ENCODE measurements around the gene NMUR1.

Gene NMUR1

DNA sequence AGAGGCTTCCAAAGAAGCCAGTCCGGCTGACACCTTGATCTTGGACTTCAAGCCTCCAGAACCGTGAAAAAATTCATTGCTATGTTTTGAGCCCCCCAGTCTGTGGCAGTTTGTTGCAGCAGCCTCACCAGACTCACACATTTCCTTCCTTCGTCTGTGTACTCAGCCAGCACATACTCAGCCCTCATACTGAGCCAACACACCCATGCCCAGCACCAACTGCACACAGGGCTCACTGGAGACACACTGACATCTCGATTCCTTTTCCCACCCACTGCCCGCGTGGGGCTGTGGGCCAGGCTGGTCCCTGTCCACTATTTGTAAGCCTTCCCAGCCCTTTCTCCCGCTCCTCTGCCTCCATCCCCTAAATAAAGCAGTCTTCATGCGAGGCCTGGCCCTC lies 24.1 kb upstream of the NMUR1 start:
- no peak for DNase-seq

GRCh38 chr2:231552752-231553151 lies 22.5 kb upstream of the NMUR1 start:
- DNase-seq, result no peak

GRCh38 chr2:231549446-231550239 lies 19.4 kb upstream of the NMUR1 start:
- no peak for DNase-seq

DNA sequence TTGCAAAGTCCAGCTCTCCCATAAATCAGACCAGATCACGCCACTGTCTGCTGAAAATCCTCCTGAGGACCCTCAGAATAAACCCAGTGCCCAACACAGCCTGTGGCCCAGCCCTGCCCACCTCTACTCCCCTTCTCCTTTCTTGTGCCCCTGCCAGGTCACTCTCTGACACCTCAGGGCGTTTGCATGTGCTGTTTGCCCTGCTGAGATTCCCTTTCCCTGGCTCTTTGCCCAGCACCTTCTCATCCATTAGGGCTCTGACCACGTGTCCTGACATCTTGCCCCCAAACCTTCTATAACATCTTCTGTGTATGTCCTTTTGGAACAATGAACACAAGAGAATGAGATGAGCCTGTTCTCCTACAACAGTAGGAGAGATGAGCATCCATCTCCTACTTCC lies 18.5 kb upstream of the NMUR1 start:
- DNase-seq, result no peak

DNA sequence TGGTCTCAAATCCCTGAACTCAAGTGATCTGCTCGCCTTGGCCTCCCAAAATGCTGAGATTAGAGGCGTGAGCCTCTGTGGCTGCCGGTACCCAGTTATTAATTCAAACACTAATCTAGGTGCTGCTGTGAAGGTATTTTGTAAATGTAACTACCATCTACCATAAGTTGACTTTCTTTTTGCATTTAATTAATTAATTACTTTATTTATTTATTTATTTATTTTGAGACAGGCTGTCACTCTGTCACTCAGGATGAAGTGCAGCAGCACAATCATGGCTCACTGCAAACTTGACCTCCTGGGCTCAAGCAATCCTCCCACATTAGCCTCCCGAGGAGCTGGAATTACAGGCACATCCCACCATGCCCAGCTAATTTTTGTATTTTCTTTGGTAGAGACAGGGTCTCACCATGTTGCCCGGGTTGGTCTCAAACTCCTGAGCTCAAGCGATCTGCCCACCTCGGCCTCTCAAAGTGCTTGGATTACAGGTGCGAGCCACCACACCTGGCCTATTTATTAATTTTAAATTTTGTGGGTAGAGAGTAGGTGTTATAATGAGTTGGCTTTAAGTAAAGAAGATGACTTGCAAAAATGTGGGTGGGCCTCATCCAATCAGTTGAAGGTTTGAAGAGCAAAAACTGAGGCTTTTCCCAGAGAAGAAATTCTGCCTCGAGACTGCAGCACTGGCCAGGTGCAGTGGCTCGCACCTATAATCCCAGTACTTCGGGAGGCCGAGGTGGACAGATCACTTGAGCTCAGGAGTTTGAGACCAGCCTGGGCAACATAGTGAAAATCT lies 17.3 kb upstream of the NMUR1 start:
- no peak for DNase-seq

DNA sequence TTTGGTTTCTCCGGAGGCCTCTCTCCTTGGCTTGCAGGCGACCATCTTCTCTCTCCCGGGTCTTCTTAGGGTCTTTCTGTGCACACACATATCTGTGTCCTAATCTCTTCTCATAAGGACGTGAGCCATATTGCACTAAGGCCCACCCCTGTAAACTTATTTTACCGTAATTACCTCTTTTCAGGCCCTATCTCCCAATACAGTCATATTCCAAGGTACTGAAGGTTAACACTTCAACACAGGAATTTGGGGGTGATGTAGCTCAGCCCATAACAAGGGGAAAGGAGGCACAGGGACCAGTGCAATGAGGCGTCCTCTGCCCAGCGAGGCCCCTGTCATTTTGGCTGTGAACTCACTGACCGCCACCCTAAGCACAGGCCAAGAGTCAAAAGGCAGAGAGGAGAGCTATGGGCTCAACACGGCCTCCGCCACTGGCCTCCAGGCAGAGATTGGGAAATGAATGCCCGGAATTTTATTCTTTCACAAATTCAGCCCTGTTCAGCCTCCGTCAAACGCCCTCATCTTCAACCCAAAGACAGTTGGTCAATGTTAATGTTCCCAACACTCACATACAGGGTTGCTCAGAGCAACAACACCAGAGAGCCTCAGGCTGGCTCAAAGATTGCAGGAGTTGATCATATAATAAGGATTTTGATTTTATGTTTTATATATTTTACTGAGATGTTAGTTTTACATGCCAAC lies 15.9 kb upstream of the NMUR1 start:
- no peak for DNase-seq

- no peak for DNase-seq
Observed at GRCh38 chr2:231545105-231545902, 15.1 kb upstream of the NMUR1 start.

DNA sequence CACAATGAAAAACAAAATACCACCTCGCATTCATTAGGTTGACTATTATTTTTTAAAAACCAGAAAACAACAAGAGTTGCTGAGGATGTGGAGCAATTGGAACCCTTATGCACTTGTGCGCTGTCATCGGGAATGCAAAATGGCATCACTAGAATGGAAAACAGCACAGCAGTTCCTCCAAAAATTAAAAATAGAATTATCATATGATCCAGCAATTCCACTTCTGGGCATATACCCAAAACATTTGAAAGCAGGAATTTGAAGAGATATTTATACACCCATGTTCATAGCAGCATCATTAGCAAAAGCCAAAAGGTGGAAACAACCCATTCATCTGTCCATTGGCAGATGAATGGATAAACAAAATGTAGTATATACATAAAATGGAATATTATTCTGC lies 11.9 kb upstream of the NMUR1 start:
- no peak for DNase-seq

DNA sequence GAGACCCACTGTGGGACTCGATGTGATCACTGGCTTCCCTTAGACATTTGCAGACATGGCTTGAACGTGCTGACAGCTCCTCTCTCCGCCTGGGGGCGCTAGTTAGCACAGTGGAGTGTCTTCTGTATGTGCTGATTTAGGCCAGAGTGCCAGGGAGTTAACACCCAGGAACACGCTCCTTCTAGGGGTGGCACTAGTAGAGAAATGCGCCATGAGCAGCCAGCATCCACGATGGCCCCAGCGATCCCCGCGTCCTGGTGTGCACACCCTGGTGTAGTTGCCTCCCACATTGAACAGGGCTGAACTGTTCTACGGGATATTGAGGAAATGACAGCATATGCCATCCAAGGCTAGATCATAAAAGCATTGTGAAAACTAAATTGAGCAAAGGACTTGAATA lies 11.4 kb upstream of the NMUR1 start:
- DNase-seq, result no peak

DNA sequence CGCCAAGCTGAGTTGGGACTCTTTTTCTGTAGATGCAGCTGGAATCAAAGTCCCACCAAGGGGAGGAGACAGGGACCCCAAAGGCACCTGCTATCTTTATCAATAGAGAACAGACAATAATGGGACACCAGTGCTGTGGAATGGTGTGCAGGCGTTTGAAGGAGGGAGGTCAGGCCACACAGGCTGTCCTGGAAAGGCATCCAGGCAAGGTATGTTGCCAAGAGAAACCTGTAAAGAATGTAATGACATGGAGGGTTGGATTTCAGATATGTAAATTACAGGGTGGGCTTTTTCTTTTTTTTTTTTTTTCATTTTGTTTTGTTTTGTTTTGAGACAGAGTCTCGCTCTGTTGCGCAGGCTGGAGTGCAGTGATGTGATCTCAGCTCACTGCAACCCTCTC lies 9.7 kb upstream of the NMUR1 start:
- no peak for DNase-seq

DNA sequence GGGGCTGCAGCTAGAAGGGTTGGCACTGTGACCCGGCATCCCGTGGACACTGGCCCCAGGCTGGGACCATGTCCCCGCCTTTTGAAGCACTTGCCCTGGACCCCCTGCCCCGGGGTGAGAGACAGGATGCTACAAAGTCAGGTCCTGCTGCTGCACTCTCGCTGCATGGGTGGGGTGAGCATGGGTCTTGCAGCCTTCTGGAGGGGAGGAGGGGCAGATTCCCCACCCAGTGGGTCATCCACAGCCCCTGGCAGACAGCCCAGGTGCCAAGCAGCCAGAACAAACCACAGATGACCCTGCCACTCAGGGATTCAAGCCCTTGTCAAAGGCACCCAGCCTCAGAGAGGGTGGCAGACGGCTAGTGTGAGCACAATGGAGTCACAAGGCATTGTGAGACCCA lies 5.7 kb upstream of the NMUR1 start:
- DNase-seq, result no peak

- DNase-seq, result no peak
Observed at GRCh38 chr2:231533777-231534125, 3.5 kb upstream of the NMUR1 start.

GRCh38 chr2:231533086-231533776 lies 3.0 kb upstream of the NMUR1 start:
- no peak for DNase-seq

DNA sequence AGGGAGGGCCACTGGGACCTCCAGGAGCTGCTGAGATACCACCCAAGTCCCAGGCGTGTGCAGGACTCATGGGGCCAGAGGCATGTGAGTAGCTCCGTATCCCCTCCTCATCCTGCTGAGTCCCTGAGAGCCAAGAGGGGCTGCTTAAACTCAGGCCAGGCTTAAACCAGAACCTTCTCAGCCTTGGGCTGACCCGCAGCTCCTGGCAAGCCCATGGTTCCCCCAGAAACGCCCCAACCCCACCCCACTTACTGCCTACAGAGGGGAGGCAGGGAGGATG lies 2.5 kb upstream of the NMUR1 start:
- no peak for DNase-seq

DNA sequence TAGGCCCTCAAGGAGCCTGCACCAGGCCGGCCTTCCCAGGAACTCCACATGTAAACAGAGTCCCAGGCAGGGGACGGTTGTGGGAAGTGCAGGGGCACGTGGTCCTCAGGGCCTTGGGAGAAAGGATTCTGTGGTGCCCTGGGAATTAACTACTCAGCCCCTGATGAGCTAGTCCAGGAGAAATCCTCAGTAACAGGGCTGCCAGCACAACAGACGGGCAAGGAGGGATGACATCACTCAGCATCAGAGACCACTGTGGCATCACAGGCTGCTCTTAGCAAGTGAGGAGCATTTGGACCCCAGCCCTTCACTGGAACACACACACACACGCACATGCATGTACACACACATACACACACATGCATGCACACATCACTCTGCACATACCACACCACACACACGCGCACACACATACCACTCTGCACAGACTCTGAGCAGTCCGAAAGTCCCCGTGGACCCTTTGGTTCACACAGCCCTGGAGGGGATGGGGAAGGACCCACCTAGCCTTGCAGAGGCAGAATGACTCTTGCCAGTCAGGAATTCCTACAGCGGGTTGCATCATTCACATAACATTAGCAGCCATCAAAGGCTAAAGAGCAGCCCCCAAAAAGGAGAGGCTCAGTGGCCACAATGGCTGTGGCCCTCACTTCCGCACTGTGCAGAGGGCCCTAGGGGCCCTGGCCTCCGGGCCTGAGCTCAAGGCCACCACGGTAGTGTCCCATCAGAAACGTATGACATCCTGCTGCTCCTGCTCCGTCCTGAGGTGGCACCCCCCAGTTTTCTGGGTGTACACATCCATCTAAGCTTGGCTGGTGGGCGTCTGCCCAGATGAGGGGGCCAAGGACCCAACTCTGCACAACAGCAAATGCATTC lies 1.9 kb upstream of the NMUR1 start:
- peak; percentile 26 for DNase-seq

- no peak for DNase-seq
Observed at GRCh38 chr2:231531466-231531865, 1.2 kb upstream of the NMUR1 start.

GRCh38 chr2:231528636-231529030 lies 1.6 kb downstream of the NMUR1 start:
- DNase-seq, result no peak

- no peak for DNase-seq
Observed at GRCh38 chr2:231527955-231528635, 2.1 kb downstream of the NMUR1 start.

DNA sequence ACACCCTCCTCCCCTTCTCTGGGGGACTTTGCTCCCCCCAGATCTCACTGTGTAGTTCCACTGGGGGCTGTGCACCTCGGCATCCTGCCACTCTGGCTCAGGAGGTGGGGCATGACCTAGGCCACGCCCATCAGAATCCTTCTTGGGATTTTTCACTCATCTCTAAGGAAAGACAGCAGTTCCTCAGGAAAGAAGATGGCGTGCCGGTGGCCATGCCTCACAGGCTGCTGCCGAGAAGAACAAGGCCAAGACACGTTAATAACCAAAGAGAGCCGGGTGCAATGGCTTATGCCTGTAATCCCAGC lies 3.2 kb downstream of the NMUR1 start:
- DNase-seq, result no peak

DNA sequence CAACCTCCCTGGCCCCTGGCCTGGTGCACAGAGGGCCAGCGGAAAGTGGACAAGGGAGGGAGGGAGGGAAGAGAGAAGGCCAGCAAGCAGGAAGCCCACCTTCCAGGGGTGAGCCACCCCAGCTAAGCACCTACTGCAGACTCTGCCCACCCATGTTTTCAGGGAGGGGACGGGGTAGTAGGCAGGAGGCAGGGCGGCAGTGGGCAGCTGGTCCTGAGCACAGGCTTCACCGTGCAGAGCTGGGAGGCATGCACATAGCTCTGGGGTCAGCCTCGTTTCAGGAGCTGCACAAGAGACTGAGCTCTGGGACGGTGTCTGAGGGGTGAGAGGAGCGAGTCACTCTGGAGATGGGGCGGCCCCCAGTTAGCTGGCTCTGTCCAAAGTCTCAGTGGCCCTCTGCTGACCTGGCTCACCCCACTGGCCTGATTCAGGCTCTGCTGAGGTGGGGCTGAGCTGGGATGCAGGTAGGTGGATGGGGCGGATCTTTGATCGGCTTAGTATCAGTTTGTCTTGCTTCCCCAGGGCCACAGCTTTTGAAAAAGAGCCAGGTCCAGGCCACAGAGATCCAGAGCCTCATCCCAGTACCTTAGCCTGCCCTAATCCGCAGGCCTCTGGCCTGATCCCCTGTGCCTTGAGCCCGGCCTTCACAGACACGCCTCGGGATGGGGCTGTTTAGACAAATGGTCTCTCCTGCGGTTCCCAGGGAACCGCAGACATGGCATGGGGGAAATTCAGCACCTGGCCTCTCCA lies 3.7 kb downstream of the NMUR1 start:
- DNase-seq, result no peak
